ENCODE measurements around the gene RASSF5.

- TF ChIP-seq POLR2AphosphoS2 (conservative IDR thresholded peaks at IDR 0.05; ENCODE audit: low read length) (no peak), CTCF (IDR thresholded peaks at IDR 0.05) (peak; percentile 85), PBX3 (IDR thresholded peaks at IDR 0.05) (no peak), CEBPB (IDR thresholded peaks at IDR 0.05) (no peak), POLR2A (IDR thresholded peaks at IDR 0.05; ENCODE audit: low read length) (no peak), HOXB13 (CRISPR knock-in tag; IDR thresholded peaks at IDR 0.05; ENCODE audit: low read depth) (no peak), MAX (IDR thresholded peaks at IDR 0.05) (peak; percentile 81), RAD21 (conservative IDR thresholded peaks at IDR 0.05 in 1 of 2, IDR thresholded peaks at IDR 0.05 in 1 of 2) (peak; percentile 64 to 72), SMC3 (IDR thresholded peaks at IDR 0.05) (peak; percentile 84), RCOR1 (IDR thresholded peaks at IDR 0.05; ENCODE audit: low read depth, low read length) (no peak)
Observed at GRCh38 chr1:206544562-206545257, 37.4 kb downstream of the RASSF5 start.
